HG03103 (cell line): ENCODE results near the gene VDAC2.

Source experiments
- ATAC-seq: cut with Tn5 transposase; IDR thresholded peaks from one replicate; pipeline ENCODE4 v1.9.1; 2021; ENCODE audit warnings: low read depth; ENCODE audit not compliant: unreplicated experiment

Gene VDAC2

GRCh38 chr10:75246506-75246905 lies 35.9 kb downstream of the VDAC2 start:
- ATAC-seq = no peak

GRCh38 chr10:75247797-75248196 lies 37.2 kb downstream of the VDAC2 start:
- ATAC-seq = no peak

- no peak for ATAC-seq
These were observed 40.3 kb downstream of the VDAC2 start for GRCh38 chr10:75250934-75251333.

GRCh38 chr10:75253281-75254220 lies 43.0 kb downstream of the VDAC2 start:
- ATAC-seq = no peak

GRCh38 chr10:75254739-75255138 lies 44.1 kb downstream of the VDAC2 start:
- no peak for ATAC-seq

- ATAC-seq = no peak
These were observed 50.4 kb downstream of the VDAC2 start for GRCh38 chr10:75260990-75261389.

GRCh38 chr10:75261813-75262705 lies 51.5 kb downstream of the VDAC2 start:
- ATAC-seq = no peak

GRCh38 chr10:75263806-75264205 lies 53.2 kb downstream of the VDAC2 start:
- no peak for ATAC-seq

GRCh38 chr10:75265856-75266255 lies 55.3 kb downstream of the VDAC2 start:
- no peak for ATAC-seq

- ATAC-seq = no peak
These were observed 56.3 kb downstream of the VDAC2 start for GRCh38 chr10:75266945-75267344.

- ATAC-seq = no peak
These were observed 59.0 kb downstream of the VDAC2 start for GRCh38 chr10:75269605-75270004.

GRCh38 chr10:75272094-75272493 lies 61.5 kb downstream of the VDAC2 start:
- ATAC-seq = no peak

- ATAC-seq = no peak
These were observed 62.3 kb downstream of the VDAC2 start for GRCh38 chr10:75272896-75273295.

- ATAC-seq = no peak
These were observed 65.7 kb downstream of the VDAC2 start for GRCh38 chr10:75276069-75276872.

- no peak for ATAC-seq
These were observed 69.6 kb downstream of the VDAC2 start for GRCh38 chr10:75280236-75280635.
